ENCODE results near the gene ATP8A2.

DNA sequence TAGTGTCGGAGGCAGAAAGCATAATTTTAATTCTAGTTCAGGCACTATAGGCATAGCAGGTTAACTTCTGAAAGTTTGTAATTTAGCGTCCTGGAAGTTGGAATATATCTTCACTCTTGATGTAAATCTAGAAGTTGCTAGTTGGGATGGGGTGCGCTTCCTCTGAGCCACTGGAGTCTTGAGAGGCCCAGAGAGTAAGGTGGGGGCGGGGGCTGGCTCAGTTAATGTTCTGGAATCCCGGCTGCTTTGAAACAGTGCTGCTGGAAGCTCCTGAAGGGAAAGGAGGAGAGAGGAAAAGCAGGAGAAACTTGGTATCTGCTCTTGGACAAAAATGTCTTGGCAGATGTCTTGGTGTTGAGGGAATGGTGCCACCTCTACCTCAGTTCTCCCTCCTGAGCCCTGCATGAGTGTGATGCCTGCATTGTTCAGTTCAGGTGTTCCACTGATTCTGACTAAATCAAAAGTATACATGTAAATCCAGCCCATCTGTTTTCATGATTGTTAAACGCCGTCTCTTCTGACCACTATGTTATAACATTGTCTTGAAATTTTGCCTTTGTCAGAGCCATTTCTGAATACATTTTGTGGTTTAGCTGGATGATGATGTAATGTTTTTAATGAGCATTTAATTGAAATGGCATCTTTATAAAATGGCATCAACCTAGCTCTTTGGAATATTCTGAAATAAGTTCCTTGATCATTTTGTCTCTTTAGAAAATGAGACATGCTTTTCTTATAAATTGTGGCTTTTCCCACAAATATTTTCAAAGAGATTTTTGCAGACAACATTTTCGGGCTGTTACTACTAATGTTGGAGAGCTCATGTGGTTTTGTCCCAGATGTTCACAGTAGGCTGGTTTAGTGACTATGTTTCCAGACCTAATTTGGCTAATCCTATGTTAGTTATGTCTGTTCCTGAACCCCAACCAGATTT lies 477.3 kb downstream of the ATP8A2 start:
- TF ChIP-seq CTCF (IDR thresholded peaks at IDR 0.05) (no peak), EP300 (IDR thresholded peaks at IDR 0.05) (no peak), POLR2A (IDR thresholded peaks at IDR 0.05) (no peak), POLR2AphosphoS5 (IDR thresholded peaks at IDR 0.05) (no peak)
